IMR-90 (cell line): ENCODE measurements around the gene FMNL3.

Experiments
- BHLHE40 ChIP-seq: fragments of 150-350 bp; IDR thresholded peaks from 2 replicates; pipeline ENCODE4 v1.6.1; 2016; ENCODE audit warnings: mild to moderate bottlenecking, low read depth, low read length
- CEBPB ChIP-seq: IDR thresholded peaks from 2 replicates; pipeline ENCODE4 v1.6.1; 2012; ENCODE audit warnings: low read depth, low read length, improper control_type of control experiment
- CHD1 ChIP-seq: IDR thresholded peaks from 2 replicates; pipeline ENCODE4 v1.6.1; 2012; ENCODE audit warnings: low read depth, low read length, improper control_type of control experiment
- FOS ChIP-seq: fragments of 150-350 bp; IDR thresholded peaks from 2 replicates; pipeline ENCODE4 v1.6.1; 2016; ENCODE audit warnings: low read depth, low read length
- MXI1 ChIP-seq: IDR thresholded peaks from 2 replicates; pipeline ENCODE4 v1.6.1; 2012; ENCODE audit warnings: low read depth, mild to moderate bottlenecking, low read length, moderate library complexity, borderline replicate concordance
- POLR2A ChIP-seq: IDR thresholded peaks from 2 replicates; pipeline ENCODE4 v1.6.1; 2012; ENCODE audit warnings: mild to moderate bottlenecking, low read depth, low read length
- RCOR1 ChIP-seq: IDR thresholded peaks from 2 replicates; pipeline ENCODE4 v1.6.1; 2012; ENCODE audit warnings: mild to moderate bottlenecking, low read length, improper control_type of control experiment; ENCODE audit not compliant: insufficient replicate concordance
- RFX5 ChIP-seq: IDR thresholded peaks from 2 replicates; pipeline ENCODE4 v1.8.0; 2012; ENCODE audit warnings: low read depth, mild to moderate bottlenecking, low read length, moderate library complexity
- TF ChIP-seq, protein P1 (sequence below): conservative IDR thresholded peaks from 2 replicates; pipeline ENCODE4 v1.5.1; 2012; ENCODE audit warnings: mild to moderate bottlenecking, low read depth, low read length, improper control_type of control experiment
- TF ChIP-seq, protein P2 (sequence below): fragments of 150-350 bp; IDR thresholded peaks from 2 replicates; pipeline ENCODE4 v1.6.1; 2016; ENCODE audit warnings: low read depth, mild to moderate bottlenecking, low read length, moderate library complexity, borderline replicate concordance
- TF ChIP-seq, protein P3 (sequence below): fragments of 150-350 bp; IDR thresholded peaks from 2 replicates; pipeline ENCODE4 v1.6.1; 2017; ENCODE audit warnings: mild to moderate bottlenecking, antibody characterized with exemption, low read length, low read depth

DNA sequence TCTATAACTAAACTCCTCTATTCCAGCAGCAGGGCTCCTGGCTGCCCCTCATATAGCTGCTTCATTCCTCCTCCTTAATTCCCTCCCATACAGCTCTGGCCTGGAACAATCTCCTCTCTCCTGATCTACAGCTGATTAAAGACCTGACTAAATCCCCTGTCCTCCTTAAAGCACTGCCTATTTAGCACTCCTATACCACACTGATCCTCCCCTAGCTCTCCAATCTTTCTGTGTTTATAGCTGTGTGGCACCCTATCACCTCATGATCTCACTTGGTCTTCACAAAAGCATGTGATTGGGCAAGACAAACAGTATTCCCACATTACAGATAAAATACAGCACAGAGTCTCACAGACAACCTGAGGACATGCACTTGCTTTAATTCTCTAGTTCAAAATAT, 17.4 kb downstream of the FMNL3 start:
- TF ChIP-seq, protein P1, sequence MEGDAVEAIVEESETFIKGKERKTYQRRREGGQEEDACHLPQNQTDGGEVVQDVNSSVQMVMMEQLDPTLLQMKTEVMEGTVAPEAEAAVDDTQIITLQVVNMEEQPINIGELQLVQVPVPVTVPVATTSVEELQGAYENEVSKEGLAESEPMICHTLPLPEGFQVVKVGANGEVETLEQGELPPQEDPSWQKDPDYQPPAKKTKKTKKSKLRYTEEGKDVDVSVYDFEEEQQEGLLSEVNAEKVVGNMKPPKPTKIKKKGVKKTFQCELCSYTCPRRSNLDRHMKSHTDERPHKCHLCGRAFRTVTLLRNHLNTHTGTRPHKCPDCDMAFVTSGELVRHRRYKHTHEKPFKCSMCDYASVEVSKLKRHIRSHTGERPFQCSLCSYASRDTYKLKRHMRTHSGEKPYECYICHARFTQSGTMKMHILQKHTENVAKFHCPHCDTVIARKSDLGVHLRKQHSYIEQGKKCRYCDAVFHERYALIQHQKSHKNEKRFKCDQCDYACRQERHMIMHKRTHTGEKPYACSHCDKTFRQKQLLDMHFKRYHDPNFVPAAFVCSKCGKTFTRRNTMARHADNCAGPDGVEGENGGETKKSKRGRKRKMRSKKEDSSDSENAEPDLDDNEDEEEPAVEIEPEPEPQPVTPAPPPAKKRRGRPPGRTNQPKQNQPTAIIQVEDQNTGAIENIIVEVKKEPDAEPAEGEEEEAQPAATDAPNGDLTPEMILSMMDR: no peak
- TF ChIP-seq RCOR1 (no peak), POLR2A (no peak), CEBPB (0 out of 2 replicates have a peak, but pooled peaks have one; percentile 50), RFX5 (no peak), FOS (no peak), CHD1 (no peak), BHLHE40 (no peak), MXI1 (no peak)
- TF ChIP-seq, protein P2, sequence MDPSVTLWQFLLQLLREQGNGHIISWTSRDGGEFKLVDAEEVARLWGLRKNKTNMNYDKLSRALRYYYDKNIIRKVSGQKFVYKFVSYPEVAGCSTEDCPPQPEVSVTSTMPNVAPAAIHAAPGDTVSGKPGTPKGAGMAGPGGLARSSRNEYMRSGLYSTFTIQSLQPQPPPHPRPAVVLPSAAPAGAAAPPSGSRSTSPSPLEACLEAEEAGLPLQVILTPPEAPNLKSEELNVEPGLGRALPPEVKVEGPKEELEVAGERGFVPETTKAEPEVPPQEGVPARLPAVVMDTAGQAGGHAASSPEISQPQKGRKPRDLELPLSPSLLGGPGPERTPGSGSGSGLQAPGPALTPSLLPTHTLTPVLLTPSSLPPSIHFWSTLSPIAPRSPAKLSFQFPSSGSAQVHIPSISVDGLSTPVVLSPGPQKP: no peak
- TF ChIP-seq, protein P3, sequence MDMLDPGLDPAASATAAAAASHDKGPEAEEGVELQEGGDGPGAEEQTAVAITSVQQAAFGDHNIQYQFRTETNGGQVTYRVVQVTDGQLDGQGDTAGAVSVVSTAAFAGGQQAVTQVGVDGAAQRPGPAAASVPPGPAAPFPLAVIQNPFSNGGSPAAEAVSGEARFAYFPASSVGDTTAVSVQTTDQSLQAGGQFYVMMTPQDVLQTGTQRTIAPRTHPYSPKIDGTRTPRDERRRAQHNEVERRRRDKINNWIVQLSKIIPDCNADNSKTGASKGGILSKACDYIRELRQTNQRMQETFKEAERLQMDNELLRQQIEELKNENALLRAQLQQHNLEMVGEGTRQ: no peak
